DND-41 (cell line): Measurements from ENCODE around the gene SREK1IP1.

Source experiments
- ATAC-seq: fragments of 200-7000 bp; cut with Tn5 transposase; 3 replicates; pipeline ENCODE4 v1.9.1; 2021; ENCODE audit warnings: low read depth; ENCODE audit not compliant: insufficient read depth
- DNase-seq: peaks from one replicate; pipeline ENCODE4 v3.0.0-alpha.2; 2020
- H2AFZ ChIP-seq: 2 replicates; pipeline ENCODE4 v1.6.0; 2012; ENCODE audit warnings: low read depth, low read length
- H3K27ac ChIP-seq: 2 replicates; pipeline ENCODE4 v1.5.1; 2012; ENCODE audit warnings: low read length, inconsistent platforms
- H3K27me3 ChIP-seq: fragments of 200-600 bp; sonication (generic); 2 replicates; pipeline ENCODE4 v1.6.0; 2012; ENCODE audit warnings: low read length, mild to moderate bottlenecking, inconsistent platforms; ENCODE audit not compliant: insufficient read depth, poor library complexity
- H3K36me3 ChIP-seq: 2 replicates; pipeline ENCODE4 v1.5.1; 2012; ENCODE audit warnings: low read length, inconsistent platforms; ENCODE audit not compliant: insufficient read depth
- H3K4me1 ChIP-seq: 2 replicates; pipeline ENCODE4 v1.5.1; 2012; ENCODE audit warnings: mild to moderate bottlenecking, low read length; ENCODE audit not compliant: insufficient read depth
- H3K4me2 ChIP-seq: 2 replicates; pipeline ENCODE4 v1.6.0; 2012; ENCODE audit warnings: mild to moderate bottlenecking, moderate library complexity, low read length, inconsistent platforms; ENCODE audit not compliant: insufficient read depth
- H3K4me3 ChIP-seq, 2 experiments: fragments of 200-600 bp in 1 of 2; shearing (Covaris generic) in 1 of 2; 2 replicates each; pipeline ENCODE4 v1.5.1; 2012 to 2016; ENCODE audit warnings: inconsistent platforms in 2 of 2, low read length in 2 of 2, mild to moderate bottlenecking in 2 of 2, low read depth in 1 of 2, moderate library complexity in 1 of 2
- H3K79me2 ChIP-seq: 2 replicates; pipeline ENCODE4 v1.6.0; 2012; ENCODE audit warnings: low read length, inconsistent platforms; ENCODE audit not compliant: insufficient read depth
- H3K9ac ChIP-seq: 2 replicates; pipeline ENCODE4 v1.6.0; 2012; ENCODE audit warnings: low read depth, mild to moderate bottlenecking, inconsistent platforms, low read length, moderate library complexity
- H3K9me3 ChIP-seq: 2 replicates; pipeline ENCODE4 v1.5.1; 2012; ENCODE audit warnings: low read length, moderate library complexity, mild to moderate bottlenecking, inconsistent platforms; ENCODE audit not compliant: insufficient read depth, severe bottlenecking
- H4K20me1 ChIP-seq: 2 replicates; pipeline ENCODE4 v1.6.0; 2012; ENCODE audit warnings: low read length; ENCODE audit not compliant: insufficient read depth
- EZH2 ChIP-seq: IDR thresholded peaks from 3 replicates; pipeline ENCODE4 v1.6.1; 2012; ENCODE audit warnings: borderline replicate concordance, low read depth, mild to moderate bottlenecking, moderate library complexity, low read length, inconsistent platforms; ENCODE audit not compliant: severe bottlenecking
- TF ChIP-seq, protein P1 (sequence below): IDR thresholded peaks from 2 replicates; pipeline ENCODE4 v1.5.1; 2012; ENCODE audit warnings: borderline replicate concordance, low read length, moderate library complexity, mild to moderate bottlenecking; ENCODE audit not compliant: poor library complexity, severe bottlenecking; ENCODE audit errors: extremely low read depth

SREK1IP1 gene

DNA sequence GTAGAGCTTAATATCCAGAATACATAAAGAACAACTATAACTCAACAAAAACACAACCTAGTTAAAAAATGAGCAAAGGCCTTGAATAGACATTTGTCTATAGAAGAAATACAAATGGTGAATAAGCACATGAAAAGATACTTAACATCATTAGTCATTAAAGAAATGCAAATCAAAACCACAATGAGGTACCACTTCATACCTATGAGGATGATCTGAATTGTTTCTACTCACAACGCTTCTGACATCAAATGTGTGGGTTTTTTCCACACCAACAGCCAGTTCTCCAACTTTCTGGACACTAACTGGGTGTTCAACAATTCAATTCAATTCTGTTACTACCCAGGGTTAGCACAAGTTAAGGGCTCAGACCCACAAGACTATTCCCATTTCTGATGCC is 22.0 kb downstream of the SREK1IP1 start:
- Histone ChIP-seq H3K9ac (no peak overlapping the region), H2AFZ (no peak overlapping the region), H4K20me1 (no peaks in the 10 kb centered on the region), H3K27me3 (no peaks in the 10 kb centered on the region), H3K4me2 (no peak overlapping the region), H3K79me2 (no peaks in the 10 kb centered on the region), H3K4me1 (no peaks in the 10 kb centered on the region), H3K27ac (no peak overlapping the region), H3K4me3 (no peak overlapping the region), H3K9me3 (no peaks in the 10 kb centered on the region), H3K36me3 (peaks cover 6% of the 10 kb centered on the region; the same call in 1 of the 2 replicates)
- TF ChIP-seq EZH2: no peak
- TF ChIP-seq, protein P1, sequence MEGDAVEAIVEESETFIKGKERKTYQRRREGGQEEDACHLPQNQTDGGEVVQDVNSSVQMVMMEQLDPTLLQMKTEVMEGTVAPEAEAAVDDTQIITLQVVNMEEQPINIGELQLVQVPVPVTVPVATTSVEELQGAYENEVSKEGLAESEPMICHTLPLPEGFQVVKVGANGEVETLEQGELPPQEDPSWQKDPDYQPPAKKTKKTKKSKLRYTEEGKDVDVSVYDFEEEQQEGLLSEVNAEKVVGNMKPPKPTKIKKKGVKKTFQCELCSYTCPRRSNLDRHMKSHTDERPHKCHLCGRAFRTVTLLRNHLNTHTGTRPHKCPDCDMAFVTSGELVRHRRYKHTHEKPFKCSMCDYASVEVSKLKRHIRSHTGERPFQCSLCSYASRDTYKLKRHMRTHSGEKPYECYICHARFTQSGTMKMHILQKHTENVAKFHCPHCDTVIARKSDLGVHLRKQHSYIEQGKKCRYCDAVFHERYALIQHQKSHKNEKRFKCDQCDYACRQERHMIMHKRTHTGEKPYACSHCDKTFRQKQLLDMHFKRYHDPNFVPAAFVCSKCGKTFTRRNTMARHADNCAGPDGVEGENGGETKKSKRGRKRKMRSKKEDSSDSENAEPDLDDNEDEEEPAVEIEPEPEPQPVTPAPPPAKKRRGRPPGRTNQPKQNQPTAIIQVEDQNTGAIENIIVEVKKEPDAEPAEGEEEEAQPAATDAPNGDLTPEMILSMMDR: no peak
- no peak for DNase-seq
- ATAC-seq: no peak

DNA sequence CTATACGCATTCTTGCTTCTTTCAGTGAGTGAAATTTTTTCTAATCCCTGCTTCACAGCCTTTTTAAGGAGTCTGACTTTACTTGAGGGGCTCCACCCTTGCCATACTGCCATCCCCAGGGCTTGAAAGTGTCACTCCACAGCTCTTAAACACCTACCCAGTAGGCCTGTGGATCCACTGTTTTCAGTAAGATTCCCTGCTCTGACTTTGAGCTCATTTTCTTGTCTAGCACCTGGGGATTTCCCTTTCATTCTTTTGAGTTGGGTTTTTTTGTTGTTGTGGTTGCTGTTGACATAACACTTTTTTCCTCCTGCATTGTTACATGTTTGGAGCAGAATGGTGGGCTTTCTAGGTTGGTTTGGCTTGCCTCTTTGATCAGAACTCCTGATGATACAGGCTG is 23.6 kb downstream of the SREK1IP1 start:
- H3K4me1 ChIP-seq: no peaks in the 10 kb centered on the region
- H3K4me3 ChIP-seq: no peak overlapping the region
- H3K9me3 ChIP-seq: no peaks in the 10 kb centered on the region
- ATAC-seq (no peak), DNase-seq (no peak)
- TF ChIP-seq, protein P1: no peak
- no peak for TF ChIP-seq EZH2
- no peak overlapping the region for H2AFZ ChIP-seq
- H3K27me3 ChIP-seq: no peaks in the 10 kb centered on the region
- peaks cover 16% of the 10 kb centered on the region; the same call in 1 of the 2 replicates for H3K36me3 ChIP-seq
- H3K27ac ChIP-seq: no peak overlapping the region
- H3K9ac ChIP-seq: no peak overlapping the region
- H3K4me2 ChIP-seq: no peak overlapping the region
- no peaks in the 10 kb centered on the region for H3K79me2 ChIP-seq
- no peaks in the 10 kb centered on the region for H4K20me1 ChIP-seq

DNA sequence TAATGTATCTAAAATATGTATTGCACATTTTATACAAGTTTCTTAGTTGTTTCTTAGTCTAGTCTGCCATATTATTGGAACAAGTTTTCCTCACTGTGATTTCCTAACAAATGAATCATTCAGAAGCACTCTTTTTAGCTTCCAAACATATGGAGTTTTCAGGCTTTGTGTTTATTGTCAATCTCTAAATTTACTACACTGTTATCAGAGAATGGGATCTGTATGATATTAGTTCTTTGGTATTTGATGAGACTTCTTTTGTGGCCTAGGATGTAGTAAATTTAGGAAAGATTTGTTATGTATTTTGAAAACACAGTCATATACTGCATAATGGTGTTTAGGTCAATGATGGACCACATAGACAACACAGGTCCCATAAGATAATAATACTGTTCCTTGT is 25.7 kb downstream of the SREK1IP1 start:
- DNase-seq (no peak), ATAC-seq (no peak)
- Histone ChIP-seq H3K4me3 (no peak overlapping the region), H3K9me3 (no peaks in the 10 kb centered on the region), H2AFZ (no peak overlapping the region), H3K79me2 (no peaks in the 10 kb centered on the region), H3K4me2 (no peak overlapping the region), H3K27ac (no peak overlapping the region), H4K20me1 (no peaks in the 10 kb centered on the region), H3K9ac (no peak overlapping the region), H3K27me3 (no peaks in the 10 kb centered on the region), H3K4me1 (no peaks in the 10 kb centered on the region), H3K36me3 (peaks cover 37% of the 10 kb centered on the region)
- no peak for TF ChIP-seq EZH2
- TF ChIP-seq, protein P1: no peak

DNA sequence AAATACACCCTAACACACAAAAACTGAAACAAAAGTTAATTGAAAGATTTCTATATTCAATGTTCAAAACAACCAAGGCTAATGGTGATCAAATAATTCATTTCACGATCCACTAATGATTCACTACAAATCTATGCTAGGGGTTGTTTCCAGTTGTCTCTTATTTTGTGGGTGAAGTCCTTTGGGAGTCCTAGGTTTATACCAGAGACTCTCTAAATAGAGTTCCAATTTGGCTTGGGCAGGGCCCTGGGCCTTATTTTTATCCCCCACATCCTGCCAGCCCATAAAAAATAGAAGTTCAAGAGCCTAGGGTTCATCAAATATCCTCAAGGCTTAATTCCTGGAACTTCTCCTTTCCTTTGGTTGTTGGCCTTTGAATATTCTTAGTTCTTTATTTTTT is 26.1 kb downstream of the SREK1IP1 start:
- TF ChIP-seq EZH2: no peak
- TF ChIP-seq, protein P1: no peak
- no peak for ATAC-seq
- H3K9ac ChIP-seq: no peak overlapping the region

More for the DNA sequence above, 26.1 kb downstream of the SREK1IP1 start:
- Histone ChIP-seq H2AFZ (no peak overlapping the region), H3K4me2 (no peak overlapping the region), H3K4me1 (no peaks in the 10 kb centered on the region), H3K9me3 (no peaks in the 10 kb centered on the region), H3K36me3 (peaks cover 37% of the 10 kb centered on the region), H3K27ac (no peak overlapping the region), H4K20me1 (no peaks in the 10 kb centered on the region), H3K4me3 (no peak overlapping the region), H3K79me2 (no peaks in the 10 kb centered on the region), H3K27me3 (no peaks in the 10 kb centered on the region)
- no peak for DNase-seq
